Thymus (tissue), 11 donors: ENCODE results near the gene GALNT16. TPM values are rescaled to one million over a fixed set of nuclear protein-coding genes. Genes with fewer than 3 reads are reported as not detected.

Experiments
- DNase-seq, 9 donors: peaks; one replicate each; pipeline ENCODE4 v3.0.0-alpha.2; 2013; ENCODE audit warnings: low spot score in 9 of 9, low read depth in 6 of 9, missing footprints in 1 of 9
- H3K27ac ChIP-seq, 2 donors: one replicate each; pipeline ENCODE4 v1.5.1; 2013; ENCODE audit warnings: control low read depth in 1 of 2, low read depth in 1 of 2, low read length in 1 of 2, mild to moderate bottlenecking in 1 of 2, moderate library complexity in 1 of 2
- H3K27me3 ChIP-seq, 2 donors: one replicate each; pipeline ENCODE4 v1.5.1; 2013; ENCODE audit warnings: low read length in 1 of 2; ENCODE audit not compliant: control insufficient read depth in 2 of 2, insufficient read depth in 1 of 2
- H3K36me3 ChIP-seq, 2 donors: one replicate each; pipeline ENCODE4 v1.5.1; 2013; ENCODE audit warnings: low read length in 1 of 2, mild to moderate bottlenecking in 1 of 2, moderate library complexity in 1 of 2; ENCODE audit not compliant: control insufficient read depth in 2 of 2, insufficient read depth in 2 of 2
- H3K4me1 ChIP-seq, 2 donors: one replicate each; pipeline ENCODE4 v1.5.1; 2013; ENCODE audit warnings: low read length in 2 of 2; ENCODE audit not compliant: control insufficient read depth in 2 of 2, insufficient read depth in 2 of 2
- H3K4me3 ChIP-seq, 2 donors: one replicate each; pipeline ENCODE4 v1.5.1; 2013; ENCODE audit warnings: low read length in 2 of 2, control low read depth in 1 of 2, mild to moderate bottlenecking in 1 of 2
- H3K9me3 ChIP-seq, 2 donors: one replicate each; pipeline ENCODE4 v1.5.1; 2013; ENCODE audit warnings: low read length in 1 of 2, mild to moderate bottlenecking in 1 of 2; ENCODE audit not compliant: control insufficient read depth in 2 of 2, insufficient read depth in 1 of 2
- WGBS: extraction: QIAGEN DNeasy Blood & Tissue Kit; methylation state at CpG from one replicate; pipeline ENCODE4 v1.1.7; 2013; 5-methylcytosine and 5-hydroxymethylcytosine counted together
- polyA plus RNA-seq: library from polyadenylated mRNA; stranded (reverse); fragments of 200-250 nt; gene quantifications from one replicate; pipeline ENCODE4 v1.2.3, GENCODE V29; 2013
- total RNA-seq: library from RNA; stranded (reverse); fragments of 120-200 nt; gene quantifications from one replicate; pipeline ENCODE4 v1.2.4, GENCODE V29; 2013
- donor health status: healthy.

The GALNT16 gene
- total and polyA plus RNA-seq, 2 donors, result 0.76 to 0.91 TPM

DNA sequence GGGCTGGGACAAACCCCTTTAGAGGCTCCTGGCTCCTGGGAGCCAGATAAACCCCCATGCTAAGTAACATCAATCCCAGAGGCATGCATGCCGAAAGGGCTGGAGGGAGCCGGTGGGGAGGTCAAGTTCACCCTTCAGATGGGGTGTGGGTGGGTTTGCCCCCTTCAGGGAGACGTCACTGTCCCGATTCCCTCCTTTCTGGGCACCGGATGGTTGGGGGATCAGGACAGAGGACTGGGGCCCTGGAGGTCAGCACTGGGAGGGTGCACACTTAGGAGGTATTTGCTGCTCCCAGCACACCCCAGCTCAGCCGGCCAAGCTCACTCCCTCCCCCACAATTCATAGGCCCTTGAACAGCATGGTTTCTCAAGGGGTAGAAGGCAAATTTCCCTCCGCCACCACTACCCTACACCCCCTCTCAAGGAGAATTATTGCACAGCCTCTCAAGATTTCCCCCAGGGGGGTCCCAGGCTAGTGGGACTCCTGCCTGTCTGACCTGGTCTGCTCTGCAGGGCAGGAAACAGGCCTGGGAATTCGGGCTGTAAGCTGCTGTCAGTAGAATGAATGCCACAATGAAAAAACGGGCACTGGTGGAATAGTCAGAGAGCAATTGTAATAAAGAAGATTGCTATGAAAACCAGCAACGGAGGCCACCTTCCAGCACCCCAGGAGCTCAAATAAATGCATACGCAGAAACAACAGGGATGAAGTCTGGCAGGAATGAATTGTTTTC lies 63.5 kb downstream of the GALNT16 start:
- Histone ChIP-seq H3K4me1 (no peaks in the 10 kb centered on the region), H3K27me3 (peaks cover 0 to 5% of the 10 kb centered on the region in 2 donors), H3K9me3 (no peaks in the 10 kb centered on the region), H3K36me3 (no peaks in the 10 kb centered on the region), H3K4me3 (no peak overlapping the region), H3K27ac (no peak overlapping the region)
- 94% methylated on average over 11 of the region's 11 CpGs for WGBS
- no peak for DNase-seq

DNA sequence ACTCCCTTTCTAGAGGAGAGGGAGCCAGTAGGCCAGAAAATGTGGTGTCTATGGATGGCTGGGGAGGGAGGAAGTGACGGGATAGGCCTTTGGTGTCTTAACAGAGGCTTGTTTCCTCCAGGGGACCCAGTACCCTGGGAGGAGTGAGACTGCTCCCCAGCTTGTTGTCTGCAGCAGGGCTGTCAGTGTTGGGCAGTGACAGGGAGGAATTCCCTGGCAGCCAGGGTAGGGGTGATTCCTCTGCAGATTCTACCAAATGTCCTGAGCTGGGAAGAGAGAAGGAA lies 64.0 kb downstream of the GALNT16 start:
- no peak for DNase-seq
- 86% methylated on average over 1 of the region's 1 CpG for WGBS
- Histone ChIP-seq H3K4me3 (no peak overlapping the region), H3K27me3 (peaks cover 0 to 5% of the 10 kb centered on the region in 2 donors), H3K9me3 (no peaks in the 10 kb centered on the region), H3K4me1 (no peaks in the 10 kb centered on the region), H3K36me3 (no peaks in the 10 kb centered on the region), H3K27ac (no peak overlapping the region)

DNA sequence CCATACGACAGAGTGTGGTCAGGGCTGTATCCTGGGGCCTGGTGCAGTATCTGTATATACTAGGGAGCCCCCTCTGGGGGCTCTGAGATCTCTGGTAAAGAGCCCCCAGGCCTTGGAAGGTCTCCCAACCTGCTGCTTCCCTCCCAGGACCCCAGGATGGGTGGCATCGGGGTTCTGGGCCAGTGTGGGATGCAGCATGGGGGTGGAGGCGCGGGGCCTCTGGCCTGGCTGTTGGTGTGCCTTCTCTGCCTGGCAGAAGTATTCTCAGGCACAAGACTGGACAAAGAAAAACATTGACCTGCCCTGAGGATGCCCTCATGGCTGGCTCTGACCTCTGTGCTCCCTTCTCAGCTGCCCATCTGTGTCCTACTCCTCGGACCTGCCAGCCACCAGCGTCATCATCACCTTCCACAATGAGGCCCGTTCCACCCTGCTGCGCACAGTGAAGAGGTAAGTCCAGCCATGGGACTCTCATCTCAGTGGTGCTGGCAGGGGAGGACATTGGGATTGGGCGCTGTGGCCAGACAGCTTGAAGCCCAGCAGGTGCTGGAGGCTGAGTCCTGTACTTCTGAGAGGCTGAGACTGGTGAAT lies 64.5 kb downstream of the GALNT16 start:
- 99% methylated on average over 9 of the region's 9 CpGs for WGBS
- DNase-seq, result no peak
- Histone ChIP-seq H3K27ac (no peak overlapping the region), H3K27me3 (peaks cover 0 to 5% of the 10 kb centered on the region in 2 donors), H3K36me3 (no peaks in the 10 kb centered on the region), H3K4me3 (no peak overlapping the region), H3K4me1 (no peaks in the 10 kb centered on the region), H3K9me3 (no peaks in the 10 kb centered on the region)

DNA sequence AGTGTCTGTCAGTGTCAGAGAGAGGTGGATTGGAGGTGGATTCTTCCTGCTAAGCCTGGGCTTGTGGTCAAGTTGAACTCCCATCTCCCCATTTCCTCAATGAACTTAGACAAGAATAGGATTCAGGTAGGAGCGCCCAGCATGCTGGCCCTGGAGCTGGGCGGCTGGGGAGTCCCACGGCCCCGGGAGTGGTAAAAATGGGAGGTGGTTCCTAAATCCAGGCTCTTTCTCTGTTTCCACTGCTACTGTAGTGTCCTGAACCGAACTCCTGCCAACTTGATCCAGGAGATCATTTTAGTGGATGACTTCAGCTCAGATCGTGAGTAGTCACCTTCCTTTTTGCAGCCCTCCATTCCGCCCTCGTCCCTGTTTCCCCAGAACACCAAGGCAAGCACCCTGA lies 65.1 kb downstream of the GALNT16 start:
- WGBS, result 98% methylated on average over 8 of the region's 8 CpGs
- no peaks in the 10 kb centered on the region for H3K4me1 ChIP-seq
- no peaks in the 10 kb centered on the region for H3K36me3 ChIP-seq
- H3K4me3 ChIP-seq, result no peak overlapping the region
- H3K9me3 ChIP-seq, result no peaks in the 10 kb centered on the region
- H3K27ac ChIP-seq, result no peak overlapping the region
- no peak for DNase-seq
- peaks cover 0 to 5% of the 10 kb centered on the region in 2 donors for H3K27me3 ChIP-seq

DNA sequence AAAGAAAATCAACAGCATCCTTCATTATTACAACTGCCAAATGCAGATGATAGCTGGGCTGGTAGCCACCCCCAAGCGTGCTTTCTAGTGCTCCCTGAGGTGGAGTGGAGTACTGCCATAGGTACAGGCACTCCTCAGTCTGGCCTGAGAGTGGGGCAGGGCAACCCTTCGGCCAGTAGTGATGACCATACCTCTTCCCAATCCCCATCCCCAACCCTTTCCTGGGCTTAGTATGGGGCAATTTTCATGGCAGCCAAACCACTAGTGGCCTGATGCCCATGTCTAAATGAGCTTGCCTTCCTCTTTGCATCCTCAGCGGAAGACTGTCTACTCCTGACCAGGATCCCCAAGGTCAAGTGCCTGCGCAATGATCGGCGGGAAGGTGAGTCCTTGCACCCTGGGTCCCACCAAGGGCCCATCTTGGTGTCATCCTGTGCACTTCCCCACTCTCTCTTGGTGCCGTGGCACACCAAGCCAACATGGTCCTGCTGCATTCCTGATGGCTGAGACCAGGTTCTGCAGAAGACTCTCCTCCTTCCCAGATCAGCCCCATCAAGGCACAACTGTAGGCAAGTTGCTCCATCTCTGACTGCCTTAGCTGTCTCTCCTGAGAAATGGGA lies 65.8 kb downstream of the GALNT16 start:
- no peaks in the 10 kb centered on the region for H3K36me3 ChIP-seq
- WGBS, result 97% methylated on average over 7 of the region's 7 CpGs
- no peaks in the 10 kb centered on the region for H3K4me1 ChIP-seq
- H3K9me3 ChIP-seq, result no peaks in the 10 kb centered on the region
- no peak for DNase-seq
- no peak overlapping the region for H3K27ac ChIP-seq
- no peak overlapping the region for H3K4me3 ChIP-seq
- peaks cover 0 to 5% of the 10 kb centered on the region in 2 donors for H3K27me3 ChIP-seq

DNA sequence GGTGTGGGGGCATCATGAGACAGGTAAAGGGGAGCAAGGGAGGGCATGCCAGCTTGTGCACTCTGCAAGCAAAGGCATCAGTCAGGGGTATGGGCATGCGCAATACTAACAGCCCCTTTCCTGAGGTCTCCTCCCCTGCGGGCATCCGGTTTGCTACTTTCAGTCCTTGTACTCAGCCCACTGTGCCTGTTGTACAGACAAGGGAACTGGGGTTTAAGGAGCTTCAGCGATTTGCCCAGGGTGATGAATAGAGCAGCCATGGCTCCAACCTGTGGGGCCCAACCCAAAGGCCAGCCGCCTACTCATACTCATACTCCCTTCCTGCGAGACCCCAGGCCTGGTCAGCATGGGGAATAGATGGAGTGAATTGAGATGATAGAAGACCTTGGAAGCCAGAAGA lies 66.7 kb downstream of the GALNT16 start:
- H3K36me3 ChIP-seq, result no peaks in the 10 kb centered on the region
- DNase-seq, result no peak
- no peak overlapping the region for H3K27ac ChIP-seq
- H3K27me3 ChIP-seq, result peaks cover 0 to 5% of the 10 kb centered on the region in 2 donors
- H3K9me3 ChIP-seq, result no peaks in the 10 kb centered on the region
- 76% methylated on average over 6 of the region's 6 CpGs for WGBS
- no peak overlapping the region for H3K4me3 ChIP-seq
- no peaks in the 10 kb centered on the region for H3K4me1 ChIP-seq

DNA sequence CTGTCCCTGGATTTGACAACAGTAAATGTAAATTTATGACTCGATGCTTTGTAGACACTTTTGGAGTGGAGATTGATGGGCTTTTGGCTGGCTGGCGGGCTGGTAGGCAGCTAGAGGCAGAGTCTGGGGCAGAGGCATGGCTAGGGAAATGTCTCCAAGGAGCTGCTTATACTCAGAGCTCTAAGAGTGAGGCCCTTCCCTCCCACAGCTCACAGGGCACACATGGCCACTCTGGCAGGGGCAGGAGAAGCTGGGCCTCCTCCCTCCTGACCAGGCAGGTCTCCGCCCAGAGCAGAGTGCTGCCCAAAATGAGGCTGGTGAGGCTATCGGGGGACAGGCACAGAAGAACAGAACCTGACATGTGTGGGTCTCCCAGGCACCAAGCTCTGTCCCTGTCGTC lies 67.5 kb downstream of the GALNT16 start:
- no peak for DNase-seq
- Histone ChIP-seq H3K36me3 (no peaks in the 10 kb centered on the region), H3K27me3 (peaks cover 0 to 5% of the 10 kb centered on the region in 2 donors), H3K4me1 (no peaks in the 10 kb centered on the region), H3K9me3 (no peaks in the 10 kb centered on the region), H3K4me3 (no peak overlapping the region), H3K27ac (no peak overlapping the region)
- 89% methylated on average over 5 of the region's 5 CpGs for WGBS

DNA sequence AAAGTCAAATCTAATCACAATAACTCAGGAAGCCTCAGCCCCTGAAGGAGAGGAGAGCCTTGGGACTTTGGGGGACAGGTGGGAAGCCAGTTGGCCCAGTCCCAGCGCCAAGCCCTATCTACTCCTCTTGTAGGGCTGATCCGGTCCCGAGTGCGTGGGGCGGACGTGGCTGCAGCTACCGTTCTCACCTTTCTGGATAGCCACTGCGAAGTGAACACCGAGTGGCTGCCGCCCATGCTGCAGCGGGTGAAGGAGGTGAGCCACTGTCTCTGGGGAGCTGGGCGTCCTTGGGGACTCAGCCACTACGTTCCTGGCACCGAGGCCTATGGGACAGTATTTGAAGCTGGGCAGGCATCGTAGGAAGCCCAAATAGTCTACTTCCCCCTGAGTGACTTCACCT lies 68.4 kb downstream of the GALNT16 start:
- no peak overlapping the region for H3K27ac ChIP-seq
- WGBS, result 97% methylated on average over 15 of the region's 15 CpGs
- H3K4me3 ChIP-seq, result no peak overlapping the region
- no peaks in the 10 kb centered on the region for H3K9me3 ChIP-seq
- peaks cover 0 to 5% of the 10 kb centered on the region in 2 donors for H3K27me3 ChIP-seq
- H3K4me1 ChIP-seq, result no peaks in the 10 kb centered on the region
- H3K36me3 ChIP-seq, result no peaks in the 10 kb centered on the region
- DNase-seq, result no peak

DNA sequence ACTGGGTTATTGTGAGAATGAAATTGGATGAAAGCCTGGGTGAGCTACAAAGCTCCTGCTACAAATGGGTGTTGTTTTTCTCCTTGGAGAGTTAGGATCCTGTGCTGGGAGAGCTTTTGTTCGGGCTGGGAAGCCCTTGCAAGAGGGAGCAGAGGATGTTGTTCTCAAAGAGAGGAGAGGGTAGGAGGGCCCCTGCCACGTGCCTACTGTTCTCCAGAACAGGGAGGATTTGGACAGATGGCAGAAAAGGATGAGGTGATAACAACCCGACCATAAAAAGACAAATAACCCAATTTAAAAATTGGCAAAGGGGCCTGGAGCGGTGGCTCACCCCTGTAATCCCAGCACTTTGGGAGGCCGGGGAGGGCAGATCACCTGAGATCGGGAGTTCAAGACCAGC lies 68.8 kb downstream of the GALNT16 start:
- Histone ChIP-seq H3K27me3 (peaks cover 0 to 5% of the 10 kb centered on the region in 2 donors), H3K27ac (no peak overlapping the region), H3K4me1 (no peaks in the 10 kb centered on the region), H3K9me3 (no peaks in the 10 kb centered on the region), H3K36me3 (no peaks in the 10 kb centered on the region), H3K4me3 (no peak overlapping the region)
- WGBS, result 90% methylated on average over 6 of the region's 6 CpGs
- DNase-seq, result no peak
